ENCODE results near the gene SCGB1C1.

GRCh38 chr11:211741-212140, 18.9 kb downstream of the SCGB1C1 start:
- TF ChIP-seq CTCF (conservative IDR thresholded peaks at IDR 0.05; ENCODE audit: low read length) (no peak), EZH2phosphoT487 (IDR thresholded peaks at IDR 0.05; ENCODE audit: borderline replicate concordance) (no peak)

All from Loucy (cell line).